Activated CD8-positive, alpha-beta T cell treated with anti-CD3 and anti-CD28 coated beads, Interleukin-2, amount 10 ng/mL, durations not matched to agents 7 days and 5 days (primary cell): ENCODE data around the gene MT1F. TPM values are rescaled to one million over a fixed set of nuclear protein-coding genes. Genes with fewer than 3 reads are reported as not detected.

Experiments used
- ATAC-seq: fragments of 150-1000 bp; cut with Tn5 transposase; one replicate; pipeline ENCODE4 v1.10.0; 2021; ENCODE audit warnings: moderate library complexity
- CTCF ChIA-PET: fragments of 350-600 bp; sonication (Branson Sonifier 250); formaldehyde crosslinking; loops from one replicate; lab custom pipeline; 2021; ENCODE audit warnings: antibody characterized with exemption; lab: Charles Lee
- POLR2A ChIA-PET: fragments of 350-600 bp; sonication (Branson Sonifier 250); formaldehyde crosslinking; loops from one replicate; lab custom pipeline; 2021; ENCODE audit warnings: antibody characterized with exemption; lab: Charles Lee
- DNase-seq: peaks from one replicate; pipeline ENCODE4 v3.0.0-alpha.2; 2020
- H3K27ac Mint-ChIP-seq: one replicate; pipeline ENCODE4 v1.8.0; 2021; ENCODE audit warnings: mild to moderate bottlenecking, mixed read lengths
- H3K27me3 Mint-ChIP-seq: one replicate; pipeline ENCODE4 v1.8.0; 2021; ENCODE audit warnings: low read depth, mixed read lengths
- H3K36me3 Mint-ChIP-seq: one replicate; pipeline ENCODE4 v1.8.0; 2021; ENCODE audit warnings: low read depth, mixed read lengths
- H3K4me1 Mint-ChIP-seq: one replicate; pipeline ENCODE4 v1.8.0; 2021; ENCODE audit warnings: low read depth, mixed read lengths
- H3K4me3 Mint-ChIP-seq: one replicate; pipeline ENCODE4 v1.8.0; 2021; ENCODE audit warnings: mild to moderate bottlenecking, mixed read lengths
- H3K9me3 Mint-ChIP-seq: one replicate; pipeline ENCODE4 v1.8.0; 2022; ENCODE audit warnings: mixed read lengths; ENCODE audit not compliant: insufficient read depth
- total RNA-seq, 2 experiments: library from RNA; stranded (reverse); gene quantifications; one replicate each; pipeline ENCODE4 v1.2.3, GENCODE V29; 2021

MT1F gene
- total RNA-seq, 2 experiments from 2014 or later = 25.8 to 28.0 TPM

- ATAC-seq (no peak), DNase-seq (no peak)
- peaks cover 9% of the 10 kb centered on the region for H3K36me3 Mint-ChIP-seq
- H3K4me1 Mint-ChIP-seq = peaks cover 33% of the 10 kb centered on the region
- no peaks in the 10 kb centered on the region for H3K27me3 Mint-ChIP-seq
- H3K27ac Mint-ChIP-seq = no peak overlapping the region
- no peaks in the 10 kb centered on the region for H3K9me3 Mint-ChIP-seq
- CTCF ChIA-PET = interaction anchor here (1.0 to 2.7 kb wide), 2 partner anchors 17 to 41 kb away, joined by 3 to 12 read pairs; no protein-coding TSS in a partner anchor
- no peak overlapping the region for H3K4me3 Mint-ChIP-seq
- POLR2A ChIA-PET = interaction anchor here (0.9 kb wide), 1 partner anchor 100 kb away, joined by 4 read pairs; no protein-coding TSS in a partner anchor
Observed at GRCh38 chr16:56684926-56685590, 27.3 kb downstream of the MT1F start.

- Mint-ChIP-seq H3K36me3 (peaks cover 9% of the 10 kb centered on the region), H3K4me1 (peaks cover 21% of the 10 kb centered on the region), H3K27me3 (peaks cover 3% of the 10 kb centered on the region), H3K27ac (no peak overlapping the region), H3K4me3 (no peak overlapping the region), H3K9me3 (no peaks in the 10 kb centered on the region)
- ATAC-seq (no peak), DNase-seq (no peak)
- ChIA-PET POLR2A (interaction anchor here (0.6 kb wide), 1 partner anchor 115 kb away, joined by 3 read pairs; no protein-coding TSS in a partner anchor), CTCF (interaction anchor here (2.7 kb wide), 1 partner anchor 15 kb away, joined by 12 read pairs; no protein-coding TSS in a partner anchor)
Observed at GRCh38 chr16:56686758-56687157, 29.0 kb downstream of the MT1F start.

- peaks cover 3% of the 10 kb centered on the region for H3K27me3 Mint-ChIP-seq
- ChIA-PET POLR2A (interaction anchor here (0.5 kb wide), 1 partner anchor 12 kb away, joined by 3 read pairs; no protein-coding TSS in a partner anchor), CTCF (interaction anchor here (1.1 kb wide), 1 partner anchor 13 kb away, joined by 3 read pairs; no protein-coding TSS in a partner anchor)
- peaks cover 9% of the 10 kb centered on the region for H3K36me3 Mint-ChIP-seq
- H3K27ac Mint-ChIP-seq = no peak overlapping the region
- DNase-seq (no peak), ATAC-seq (no peak)
- no peaks in the 10 kb centered on the region for H3K9me3 Mint-ChIP-seq
- H3K4me1 Mint-ChIP-seq = peaks cover 10% of the 10 kb centered on the region
- H3K4me3 Mint-ChIP-seq = no peak overlapping the region
Observed at GRCh38 chr16:56688762-56689161, 31.0 kb downstream of the MT1F start.

- DNase-seq (no peak), ATAC-seq (no peak)
- ChIA-PET POLR2A (no interaction called here), CTCF (interaction anchor here (1.1 to 2.0 kb wide), 2 partner anchors 13 kb away, joined by 3 to 7 read pairs; no protein-coding TSS in a partner anchor)
- Mint-ChIP-seq H3K4me3 (no peak overlapping the region), H3K4me1 (peaks cover 6% of the 10 kb centered on the region), H3K36me3 (peaks cover 7% of the 10 kb centered on the region), H3K27ac (no peak overlapping the region), H3K27me3 (peaks cover 3% of the 10 kb centered on the region), H3K9me3 (no peaks in the 10 kb centered on the region)
Observed at GRCh38 chr16:56689171-56689570, 31.4 kb downstream of the MT1F start.

- H3K36me3 Mint-ChIP-seq = peaks cover 4% of the 10 kb centered on the region
- H3K4me3 Mint-ChIP-seq = no peak overlapping the region
- CTCF ChIA-PET = interaction anchor here (2.0 kb wide), 1 partner anchor 11 kb away, joined by 7 read pairs; no protein-coding TSS in a partner anchor
- H3K9me3 Mint-ChIP-seq = no peaks in the 10 kb centered on the region
- H3K27ac Mint-ChIP-seq = no peak overlapping the region
- no peak for ATAC-seq
- POLR2A ChIA-PET = no interaction called here
- no peak for DNase-seq
- H3K4me1 Mint-ChIP-seq = peaks cover 2% of the 10 kb centered on the region
- H3K27me3 Mint-ChIP-seq = peaks cover 3% of the 10 kb centered on the region
Observed at GRCh38 chr16:56690420-56691122, 32.8 kb downstream of the MT1F start.

- Mint-ChIP-seq H3K27me3 (peaks cover 3% of the 10 kb centered on the region), H3K4me1 (no peaks in the 10 kb centered on the region), H3K27ac (no peak overlapping the region), H3K36me3 (no peaks in the 10 kb centered on the region), H3K9me3 (no peaks in the 10 kb centered on the region), H3K4me3 (no peak overlapping the region)
- DNase-seq (no peak), ATAC-seq (no peak)
- ChIA-PET CTCF (interaction anchor here (0.7 kb wide), 1 partner anchor 9 kb away, joined by 3 read pairs; no protein-coding TSS in a partner anchor), POLR2A (no interaction called here)
Observed at GRCh38 chr16:56691885-56692284, 34.1 kb downstream of the MT1F start.

GRCh38 chr16:56695246-56695645 lies 37.5 kb downstream of the MT1F start:
- ChIA-PET POLR2A (no interaction called here), CTCF (interaction anchor here (1.6 to 1.8 kb wide), 2 partner anchors 91 to 118 kb away, joined by 4 to 5 read pairs; no protein-coding TSS in a partner anchor)
- H3K27ac Mint-ChIP-seq = no peak overlapping the region
- H3K4me3 Mint-ChIP-seq = no peak overlapping the region
- H3K36me3 Mint-ChIP-seq = no peaks in the 10 kb centered on the region
- DNase-seq (no peak), ATAC-seq (no peak)
- no peaks in the 10 kb centered on the region for H3K4me1 Mint-ChIP-seq
- H3K27me3 Mint-ChIP-seq = peaks cover 2% of the 10 kb centered on the region
- no peaks in the 10 kb centered on the region for H3K9me3 Mint-ChIP-seq

- H3K36me3 Mint-ChIP-seq = no peaks in the 10 kb centered on the region
Observed at GRCh38 chr16:56697456-56698155, 39.8 kb downstream of the MT1F start.

GRCh38 chr16:56700195-56700594 lies 42.4 kb downstream of the MT1F start:
- ChIA-PET POLR2A (interaction anchor here (0.7 kb wide), 1 partner anchor 12 kb away, joined by 3 read pairs; no protein-coding TSS in a partner anchor), CTCF (interaction anchor here (1.9 to 5.9 kb wide), 10 partner anchors 9 to 186 kb away, joined by 5 to 143 read pairs (median 23); partner anchors contain the start of genes MT1G and MT1H)
- Mint-ChIP-seq H3K9me3 (no peaks in the 10 kb centered on the region), H3K4me1 (peaks cover 11% of the 10 kb centered on the region), H3K27me3 (no peaks in the 10 kb centered on the region), H3K4me3 (no peak overlapping the region), H3K36me3 (no peaks in the 10 kb centered on the region), H3K27ac (no peak overlapping the region)
- no peak for ATAC-seq
- no peak for DNase-seq

More at GRCh38 chr16:56697456-56698155, 39.8 kb downstream of the MT1F start:
- DNase-seq (no peak), ATAC-seq (no peak)
- no peaks in the 10 kb centered on the region for H3K9me3 Mint-ChIP-seq
- ChIA-PET POLR2A (interaction anchor here (2.1 kb wide), 1 partner anchor 15 kb away, joined by 9 read pairs; the partner anchor contains the start of gene MT1X), CTCF (interaction anchor here (1.0 to 2.2 kb wide), 3 partner anchors 24 to 121 kb away, joined by 6 to 8 read pairs (median 6); no protein-coding TSS in a partner anchor)
- H3K27me3 Mint-ChIP-seq = no peaks in the 10 kb centered on the region
- H3K27ac Mint-ChIP-seq = no peak overlapping the region
- peaks cover 11% of the 10 kb centered on the region for H3K4me1 Mint-ChIP-seq
- no peak overlapping the region for H3K4me3 Mint-ChIP-seq

GRCh38 chr16:56700631-56701030 lies 42.9 kb downstream of the MT1F start:
- Mint-ChIP-seq H3K4me3 (no peak overlapping the region), H3K27ac (no peak overlapping the region)
- CTCF ChIA-PET = interaction anchor here (1.3 to 5.9 kb wide), 14 partner anchors 8 to 187 kb away, joined by 5 to 143 read pairs (median 16); partner anchors contain the start of genes MT1G, MT1H and MT1X

More at GRCh38 chr16:56700631-56701030, 42.9 kb downstream of the MT1F start:
- Mint-ChIP-seq H3K4me1 (peaks cover 11% of the 10 kb centered on the region), H3K36me3 (no peaks in the 10 kb centered on the region), H3K27me3 (no peaks in the 10 kb centered on the region), H3K9me3 (no peaks in the 10 kb centered on the region)
- POLR2A ChIA-PET = interaction anchor here (0.7 to 2.3 kb wide), 2 partner anchors 12 to 18 kb away, joined by 3 to 24 read pairs; partner anchors contain the start of gene MT1X
- DNase-seq (no peak), ATAC-seq (no peak)
